Cardiac muscle cell (in vitro differentiated cells and primary cell): ENCODE measurements around the gene ANKRA2. TPM values are rescaled to one million over a fixed set of nuclear protein-coding genes. Genes with fewer than 3 reads are reported as not detected.

Experiments used
- DNase-seq, 2 donors: peaks; one replicate each; pipeline versions ENCODE4 v3.0.0 to v3.0.0-alpha.2; 2010 to 2017; ENCODE audit warnings: low read depth in 1 of 2, low spot score in 1 of 2
- H3K27ac ChIP-seq: fragments of 200-600 bp; sonication (generic); 2 replicates; pipeline ENCODE4 v1.5.1; 2016
- H3K27me3 ChIP-seq: fragments of 200-600 bp; sonication (generic); 2 replicates; pipeline ENCODE4 v1.6.0; 2016; ENCODE audit warnings: control low read depth
- H3K36me3 ChIP-seq: fragments of 200-600 bp; sonication (generic); 2 replicates; pipeline ENCODE4 v1.5.1; 2016; ENCODE audit warnings: control low read depth
- H3K4me1 ChIP-seq: fragments of 200-600 bp; sonication (generic); 2 replicates; pipeline ENCODE4 v1.8.1; 2017; ENCODE audit warnings: low read depth, mild to moderate bottlenecking, mixed run types
- H3K4me3 ChIP-seq: fragments of 200-600 bp; sonication (generic); 2 replicates; pipeline ENCODE4 v1.5.1; 2016; ENCODE audit warnings: mild to moderate bottlenecking
- H3K9me3 ChIP-seq: fragments of 200-600 bp; sonication (generic); 2 replicates; pipeline ENCODE4 v1.5.1; 2017; ENCODE audit warnings: low read depth, mild to moderate bottlenecking, control low read depth
- CTCF ChIP-seq: IDR thresholded peaks from 2 replicates; pipeline ENCODE4 v1.5.1; 2012; ENCODE audit warnings: low read depth, mild to moderate bottlenecking, low read length
- polyA plus RNA-seq: library from polyadenylated mRNA; unstranded; fragments of >200 nt; fragmentation: Nextera tagmentation; extraction: Ambion mirVana; gene quantifications from 2 replicates; pipeline ENCODE4 v1.2.1, GENCODE V29; 2016
- total RNA-seq: library from RNA; depleted of rRNA; stranded (reverse); fragments of >200 nt; gene quantifications from 2 replicates; pipeline ENCODE4 v1.2.3, GENCODE V29; 2016

ANKRA2 gene
- total and polyA plus RNA-seq, 2 experiments from 2014 or later = 32.0 to 39.5 TPM

GRCh38 chr5:73564675-73565074 is 764 bp downstream of the ANKRA2 start:
- Histone ChIP-seq H3K4me3 (peak overlapping the region; percentile 66), H3K36me3 (peaks cover 19% of the 10 kb centered on the region), H3K27me3 (no peaks in the 10 kb centered on the region), H3K27ac (peak overlapping the region; percentile 88), H3K9me3 (no peaks in the 10 kb centered on the region), H3K4me1 (peaks cover 19% of the 10 kb centered on the region)
- TF ChIP-seq CTCF = no peak
- DNase-seq = peak; percentile 3 to 13

- TF ChIP-seq CTCF = no peak
- Histone ChIP-seq H3K4me3 (peak overlapping the region; percentile 66), H3K36me3 (peaks cover 25% of the 10 kb centered on the region), H3K9me3 (no peaks in the 10 kb centered on the region), H3K4me1 (peaks cover 19% of the 10 kb centered on the region), H3K27ac (no peak overlapping the region), H3K27me3 (no peaks in the 10 kb centered on the region)
- peak in 1 of 2 donors; percentile 12 for DNase-seq
Observed at GRCh38 chr5:73564018-73564417, 1.4 kb downstream of the ANKRA2 start.

GRCh38 chr5:73558950-73559349 is 6.5 kb downstream of the ANKRA2 start:
- Histone ChIP-seq H3K27ac (no peak overlapping the region), H3K27me3 (no peaks in the 10 kb centered on the region), H3K9me3 (no peaks in the 10 kb centered on the region), H3K36me3 (peaks cover 50% of the 10 kb centered on the region), H3K4me3 (no peak overlapping the region), H3K4me1 (peaks cover 8% of the 10 kb centered on the region)
- no peak for DNase-seq
- TF ChIP-seq CTCF = no peak

GRCh38 chr5:73552642-73553041 is 12.8 kb downstream of the ANKRA2 start:
- no peak overlapping the region for H3K27ac ChIP-seq
- TF ChIP-seq CTCF = no peak
- H3K4me1 ChIP-seq = no peaks in the 10 kb centered on the region
- H3K27me3 ChIP-seq = no peaks in the 10 kb centered on the region
- no peaks in the 10 kb centered on the region for H3K9me3 ChIP-seq
- no peak for DNase-seq
- H3K4me3 ChIP-seq = no peak overlapping the region
- H3K36me3 ChIP-seq = peaks cover 36% of the 10 kb centered on the region

GRCh38 chr5:73550016-73550415 is 15.4 kb downstream of the ANKRA2 start:
- TF ChIP-seq CTCF = no peak
- H3K4me3 ChIP-seq = no peak overlapping the region
- no peaks in the 10 kb centered on the region for H3K9me3 ChIP-seq
- H3K36me3 ChIP-seq = peaks cover 27% of the 10 kb centered on the region
- no peak overlapping the region for H3K27ac ChIP-seq
- DNase-seq = no peak
- no peaks in the 10 kb centered on the region for H3K4me1 ChIP-seq
- no peaks in the 10 kb centered on the region for H3K27me3 ChIP-seq

- no peak for DNase-seq
- H3K9me3 ChIP-seq = no peaks in the 10 kb centered on the region
- no peak for TF ChIP-seq CTCF
Observed at GRCh38 chr5:73545403-73545779, 20.0 kb downstream of the ANKRA2 start.

More at GRCh38 chr5:73545403-73545779, 20.0 kb downstream of the ANKRA2 start:
- H3K27ac ChIP-seq = no peak overlapping the region
- no peaks in the 10 kb centered on the region for H3K36me3 ChIP-seq
- no peaks in the 10 kb centered on the region for H3K4me1 ChIP-seq
- H3K27me3 ChIP-seq = no peaks in the 10 kb centered on the region
- no peak overlapping the region for H3K4me3 ChIP-seq
